ENCODE measurements around the gene ACSL4.
A peak's percentile ranks its signal among the peaks of the same experiment; 100 is the strongest.

The ACSL4 gene

DNA sequence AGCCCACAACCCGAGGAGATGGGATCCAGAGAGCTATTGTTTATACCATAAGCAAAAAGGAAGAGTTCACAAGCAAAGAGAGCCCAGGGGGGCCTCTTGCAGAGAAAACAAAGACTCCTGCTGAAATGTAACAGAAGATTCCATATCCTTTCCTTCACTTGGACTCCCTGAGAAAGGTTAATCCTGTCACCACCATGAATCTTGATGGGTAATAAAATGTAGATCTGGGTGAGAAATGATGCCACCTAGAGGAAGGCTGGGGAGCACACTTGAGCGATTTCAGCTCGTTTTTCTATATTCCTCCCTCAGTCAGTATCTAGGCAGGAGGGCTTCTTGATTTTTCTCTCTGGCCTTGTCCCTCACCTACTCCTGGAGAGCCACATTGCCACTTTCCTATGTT is 97.9 kb downstream of the ACSL4 start:
- Histone ChIP-seq H3K36me3 (no peaks in the 10 kb centered on the region), H3K9me3 (no peaks in the 10 kb centered on the region), H3K27me3 (no peaks in the 10 kb centered on the region), H3K4me1 (no peaks in the 10 kb centered on the region), H3K4me3 (ENCODE audit: low read depth, low read length) (no peak overlapping the region)
- peak; percentile 61 for TF ChIP-seq CTCF (IDR thresholded peaks at IDR 0.05; ENCODE audit: low read depth, low read length)
- DNase-seq: no peak

- Histone ChIP-seq H3K9me3 (no peaks in the 10 kb centered on the region), H3K36me3 (no peaks in the 10 kb centered on the region)
- DNase-seq: peak; percentile 20
Measured at GRCh38 chrX:109632906-109633504, 100.1 kb downstream of the ACSL4 start.

GRCh38 chrX:109629310-109629709 is 103.7 kb downstream of the ACSL4 start:
- no peak for TF ChIP-seq CTCF (IDR thresholded peaks at IDR 0.05; ENCODE audit: low read depth, low read length)
- no peaks in the 10 kb centered on the region for H3K4me1 ChIP-seq
- no peaks in the 10 kb centered on the region for H3K9me3 ChIP-seq
- no peak overlapping the region for H3K4me3 ChIP-seq (ENCODE audit: low read depth, low read length)
- H3K27me3 ChIP-seq: no peaks in the 10 kb centered on the region
- DNase-seq: peak; percentile 14
- H3K36me3 ChIP-seq: no peaks in the 10 kb centered on the region

More at GRCh38 chrX:109632906-109633504, 100.1 kb downstream of the ACSL4 start:
- Histone ChIP-seq H3K27me3 (no peaks in the 10 kb centered on the region), H3K4me1 (no peaks in the 10 kb centered on the region), H3K4me3 (ENCODE audit: low read depth, low read length) (no peak overlapping the region)
- peak; percentile 59 for TF ChIP-seq CTCF (IDR thresholded peaks at IDR 0.05; ENCODE audit: low read depth, low read length)

DNA sequence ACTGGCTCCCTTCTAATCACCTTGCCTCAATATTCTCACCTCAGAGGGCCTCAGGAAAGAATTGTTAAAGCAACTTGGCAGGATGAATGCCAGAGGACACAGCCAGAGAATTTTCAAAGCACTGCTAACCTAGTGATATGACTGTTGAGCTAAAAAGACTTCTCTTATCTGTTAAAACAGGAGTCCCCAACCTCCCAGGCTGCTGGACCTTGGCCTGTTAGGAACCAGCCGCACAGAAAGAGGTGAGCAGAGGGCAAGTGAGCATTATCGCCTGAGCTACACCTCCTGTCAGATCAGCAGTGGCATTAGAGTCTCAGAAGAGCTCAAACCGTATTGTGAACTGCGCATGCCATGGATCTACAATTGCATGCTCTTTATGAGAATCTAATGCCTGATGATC is 106.4 kb downstream of the ACSL4 start:
- no peak for TF ChIP-seq CTCF (IDR thresholded peaks at IDR 0.05; ENCODE audit: low read depth, low read length)
- Histone ChIP-seq H3K9me3 (no peaks in the 10 kb centered on the region), H3K27me3 (no peaks in the 10 kb centered on the region), H3K4me1 (no peaks in the 10 kb centered on the region), H3K4me3 (ENCODE audit: low read depth, low read length) (no peak overlapping the region), H3K36me3 (no peaks in the 10 kb centered on the region)
- no peak for DNase-seq

- Histone ChIP-seq H3K27me3 (no peaks in the 10 kb centered on the region), H3K4me3 (ENCODE audit: low read depth, low read length) (no peak within 1 kb of the TSS), H3K36me3 (no peaks in the 10 kb centered on the region), H3K9me3 (no peaks in the 10 kb centered on the region), H3K4me1 (no peaks in the 10 kb centered on the region)
- no peak for DNase-seq
- no peak for TF ChIP-seq CTCF (IDR thresholded peaks at IDR 0.05; ENCODE audit: low read depth, low read length)
Measured at GRCh38 chrX:109624641-109625616, 108.1 kb downstream of the ACSL4 start, which contains the start of gene KCNE5. Gene KCNE5, minus strand, starts transcription at chrX:109625172. Its CDS starts 152 bp downstream, at chrX:109625020.

DNA sequence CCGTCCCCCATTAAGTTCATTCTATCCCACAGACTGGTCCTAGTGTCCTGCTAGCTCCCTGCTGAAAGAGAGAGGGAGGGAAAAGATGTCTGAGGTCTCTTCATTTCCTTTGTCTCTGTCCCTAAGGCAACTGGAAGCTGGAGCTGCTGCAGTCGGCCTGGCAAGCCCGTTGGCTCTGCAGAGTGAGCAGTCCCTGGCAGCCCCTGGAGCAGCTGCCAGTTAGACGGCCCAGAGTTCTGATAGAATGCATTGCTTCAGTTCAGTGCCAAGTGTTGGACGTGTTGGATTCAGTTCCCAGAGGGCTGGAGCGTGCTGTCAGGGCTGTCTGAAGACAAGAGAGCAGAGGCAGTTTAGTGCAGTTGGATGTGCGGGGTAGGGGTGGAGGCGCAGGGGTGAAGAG is 109.1 kb downstream of the ACSL4 start:
- no peak for TF ChIP-seq CTCF (IDR thresholded peaks at IDR 0.05; ENCODE audit: low read depth, low read length)
- no peak for DNase-seq
- Histone ChIP-seq H3K4me1 (no peaks in the 10 kb centered on the region), H3K9me3 (no peaks in the 10 kb centered on the region), H3K27me3 (no peaks in the 10 kb centered on the region), H3K36me3 (no peaks in the 10 kb centered on the region), H3K4me3 (ENCODE audit: low read depth, low read length) (no peak overlapping the region)
